ENCODE results near the gene TPSD1.

DNA sequence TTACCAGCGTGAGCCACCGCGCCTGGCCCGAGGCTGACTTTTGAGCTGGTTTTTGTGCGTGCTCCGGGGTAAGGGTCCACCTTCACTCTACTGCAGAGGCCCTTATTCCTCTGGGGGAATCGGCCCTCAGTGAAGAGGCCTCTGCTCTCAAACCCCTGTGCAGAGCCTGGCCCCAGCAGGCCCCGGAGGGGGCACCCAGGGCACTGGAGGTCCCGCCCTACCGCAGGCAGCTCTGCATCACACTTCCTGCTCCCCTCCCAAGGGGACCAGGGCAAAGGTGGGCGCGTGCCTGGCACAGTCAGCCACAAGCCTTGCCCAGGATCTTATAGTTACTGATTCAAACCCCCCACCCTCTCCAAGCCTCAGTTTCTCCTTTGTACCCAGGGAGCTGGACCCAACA is 50.0 kb downstream of the TPSD1 start:
- TF ChIP-seq, protein P1, sequence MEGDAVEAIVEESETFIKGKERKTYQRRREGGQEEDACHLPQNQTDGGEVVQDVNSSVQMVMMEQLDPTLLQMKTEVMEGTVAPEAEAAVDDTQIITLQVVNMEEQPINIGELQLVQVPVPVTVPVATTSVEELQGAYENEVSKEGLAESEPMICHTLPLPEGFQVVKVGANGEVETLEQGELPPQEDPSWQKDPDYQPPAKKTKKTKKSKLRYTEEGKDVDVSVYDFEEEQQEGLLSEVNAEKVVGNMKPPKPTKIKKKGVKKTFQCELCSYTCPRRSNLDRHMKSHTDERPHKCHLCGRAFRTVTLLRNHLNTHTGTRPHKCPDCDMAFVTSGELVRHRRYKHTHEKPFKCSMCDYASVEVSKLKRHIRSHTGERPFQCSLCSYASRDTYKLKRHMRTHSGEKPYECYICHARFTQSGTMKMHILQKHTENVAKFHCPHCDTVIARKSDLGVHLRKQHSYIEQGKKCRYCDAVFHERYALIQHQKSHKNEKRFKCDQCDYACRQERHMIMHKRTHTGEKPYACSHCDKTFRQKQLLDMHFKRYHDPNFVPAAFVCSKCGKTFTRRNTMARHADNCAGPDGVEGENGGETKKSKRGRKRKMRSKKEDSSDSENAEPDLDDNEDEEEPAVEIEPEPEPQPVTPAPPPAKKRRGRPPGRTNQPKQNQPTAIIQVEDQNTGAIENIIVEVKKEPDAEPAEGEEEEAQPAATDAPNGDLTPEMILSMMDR (IDR thresholded peaks at IDR 0.05; ENCODE audit: poor library complexity) = no peak
- TF ChIP-seq EZH2 (IDR thresholded peaks at IDR 0.05; ENCODE audit: borderline replicate concordance) (no peak), EZH2phosphoT487 (IDR thresholded peaks at IDR 0.05; ENCODE audit: low read depth, severe bottlenecking, unreplicated experiment) (no peak)
